Medulla oblongata (tissue), 1 donor: ENCODE data around the gene GFI1B.

Experiments
- DNase-seq: peaks from one replicate; pipeline ENCODE4 v3.0.0-alpha.2; 2015; ENCODE audit errors: extremely low spot score

Gene GFI1B

GRCh38 chr9:133009906-133010582 lies 31.6 kb downstream of the GFI1B start:
- DNase-seq, result no peak

GRCh38 chr9:133014696-133015095 lies 36.2 kb downstream of the GFI1B start:
- DNase-seq, result no peak

GRCh38 chr9:133023117-133023890 lies 44.8 kb downstream of the GFI1B start:
- no peak for DNase-seq

GRCh38 chr9:133026426-133026825 lies 47.9 kb downstream of the GFI1B start:
- no peak for DNase-seq

- no peak for DNase-seq
These were observed 48.6 kb downstream of the GFI1B start for GRCh38 chr9:133027134-133027533.

GRCh38 chr9:133028221-133028620 lies 49.7 kb downstream of the GFI1B start:
- DNase-seq, result no peak

GRCh38 chr9:133029994-133030316 lies 51.5 kb downstream of the GFI1B start:
- DNase-seq, result no peak

GRCh38 chr9:133030317-133031129 lies 52.0 kb downstream of the GFI1B start, which contains the start of gene GTF3C5:
GTF3C5 (plus strand) TSS chr9:133030997; CDS start chr9:133031012, 15 bp downstream.
- peak; percentile 99 for DNase-seq

GRCh38 chr9:133031130-133031422 lies 52.6 kb downstream of the GFI1B start:
- DNase-seq, result no peak

- DNase-seq, result no peak
These were observed 53.0 kb downstream of the GFI1B start for GRCh38 chr9:133031496-133031911.

- DNase-seq, result no peak
These were observed 53.7 kb downstream of the GFI1B start for GRCh38 chr9:133032171-133032570.

- DNase-seq, result no peak
These were observed 57.2 kb downstream of the GFI1B start for GRCh38 chr9:133035669-133036068.

GRCh38 chr9:133037775-133038515 lies 59.5 kb downstream of the GFI1B start:
- DNase-seq, result no peak

- DNase-seq, result peak; percentile 51
These were observed 62.5 kb downstream of the GFI1B start for GRCh38 chr9:133040892-133041479.
